Hepatocyte (in vitro differentiated cells): ENCODE data around the gene OR10AD1. TPM values are rescaled to one million over a fixed set of nuclear protein-coding genes. Genes with fewer than 3 reads are reported as not detected.
A peak's percentile ranks its signal among the peaks of the same experiment; 100 is the strongest.
"Not testable (repeated sequence)": the region's sequence is repeated elsewhere in the genome, so short reads cannot be mapped to it uniquely, and the experiment has no call there.

Source experiments
- DNase-seq: peaks from one replicate; pipeline ENCODE4 v3.0.0-alpha.2; 2016; ENCODE audit warnings: low spot score
- H2AFZ ChIP-seq: fragments of 200-600 bp; sonication (generic); 2 replicates; pipeline ENCODE4 v1.6.0; 2016; ENCODE audit warnings: antibody characterized with exemption, mild to moderate bottlenecking
- H3K27ac ChIP-seq: fragments of 200-600 bp; sonication (generic); 2 replicates; pipeline ENCODE4 v1.5.1; 2016; ENCODE audit warnings: mild to moderate bottlenecking
- H3K27me3 ChIP-seq: fragments of 200-600 bp; sonication (generic); 2 replicates; pipeline ENCODE4 v1.6.1; 2016
- H3K36me3 ChIP-seq: fragments of 200-600 bp; sonication (generic); replicated peaks from 2 replicates; pipeline ENCODE4 v1.5.1; 2016; ENCODE audit warnings: low read depth; ENCODE audit not compliant: insufficient read depth
- H3K4me1 ChIP-seq: fragments of 200-600 bp; sonication (generic); 2 replicates; pipeline ENCODE4 v1.5.1; 2016; ENCODE audit warnings: mild to moderate bottlenecking, moderate library complexity; ENCODE audit not compliant: insufficient read depth
- H3K4me2 ChIP-seq: fragments of 200-600 bp; sonication (generic); 2 replicates; pipeline ENCODE4 v1.6.0; 2016
- H3K4me3 ChIP-seq: fragments of 200-600 bp; sonication (generic); 2 replicates; pipeline ENCODE4 v1.5.1; 2016; ENCODE audit warnings: mild to moderate bottlenecking
- H3K79me2 ChIP-seq: fragments of 200-600 bp; sonication (generic); 2 replicates; pipeline ENCODE4 v1.6.0; 2017; ENCODE audit warnings: mild to moderate bottlenecking
- H3K9me2 ChIP-seq: fragments of 200-600 bp; sonication (generic); replicated peaks from 2 replicates; pipeline ENCODE4 v1.6.0; 2017; ENCODE audit warnings: mild to moderate bottlenecking; ENCODE audit not compliant: insufficient read depth
- H3K9me3 ChIP-seq: fragments of 200-600 bp; sonication (generic); 2 replicates; pipeline ENCODE4 v1.5.1; 2016; ENCODE audit warnings: low read depth, mild to moderate bottlenecking
- H4K20me1 ChIP-seq: fragments of 200-600 bp; sonication (generic); 2 replicates; pipeline ENCODE4 v1.6.0; 2016; ENCODE audit warnings: mild to moderate bottlenecking; ENCODE audit not compliant: insufficient read depth, poor library complexity, severe bottlenecking
- EZH2 ChIP-seq: fragments of 200-600 bp; sonication (generic); IDR thresholded peaks from 2 replicates; pipeline ENCODE4 v1.6.1; 2016; ENCODE audit warnings: antibody characterized with exemption, mild to moderate bottlenecking, borderline replicate concordance
- EZH2phosphoT487 ChIP-seq: fragments of 200-600 bp; sonication (generic); IDR thresholded peaks from one replicate; pipeline ENCODE4 v1.6.1; 2018; ENCODE audit warnings: antibody characterized with exemption, mild to moderate bottlenecking, low read depth, moderate library complexity; ENCODE audit not compliant: unreplicated experiment, severe bottlenecking
- WGBS: methylation state at CpG from one replicate; pipeline ENCODE4 v1.1.6; 2016; ENCODE audit warnings: low lambda C conversion rate; ENCODE audit errors: missing lambda C conversion rate; 5-methylcytosine and 5-hydroxymethylcytosine counted together
- polyA plus RNA-seq: library from polyadenylated mRNA; unstranded; fragments of >200 nt; fragmentation: Nextera tagmentation; extraction: Ambion mirVana; gene quantifications from 2 replicates; pipeline ENCODE4 v1.2.1, GENCODE V29; 2016
- total RNA-seq: library from RNA; depleted of rRNA; stranded (reverse); fragments of >200 nt; gene quantifications from 2 replicates; pipeline ENCODE4 v1.2.3, GENCODE V29; 2014
- TF ChIP-seq, protein P1 (sequence below): fragments of 200-600 bp; sonication (generic); IDR thresholded peaks from 2 replicates; pipeline ENCODE4 v1.5.1; 2016; ENCODE audit warnings: antibody characterized with exemption, mild to moderate bottlenecking; ENCODE audit not compliant: poor library complexity

The OR10AD1 gene
- total and polyA plus RNA-seq, 2 experiments from 2014 or later, result 0.29 TPM; not detected in 1

DNA sequence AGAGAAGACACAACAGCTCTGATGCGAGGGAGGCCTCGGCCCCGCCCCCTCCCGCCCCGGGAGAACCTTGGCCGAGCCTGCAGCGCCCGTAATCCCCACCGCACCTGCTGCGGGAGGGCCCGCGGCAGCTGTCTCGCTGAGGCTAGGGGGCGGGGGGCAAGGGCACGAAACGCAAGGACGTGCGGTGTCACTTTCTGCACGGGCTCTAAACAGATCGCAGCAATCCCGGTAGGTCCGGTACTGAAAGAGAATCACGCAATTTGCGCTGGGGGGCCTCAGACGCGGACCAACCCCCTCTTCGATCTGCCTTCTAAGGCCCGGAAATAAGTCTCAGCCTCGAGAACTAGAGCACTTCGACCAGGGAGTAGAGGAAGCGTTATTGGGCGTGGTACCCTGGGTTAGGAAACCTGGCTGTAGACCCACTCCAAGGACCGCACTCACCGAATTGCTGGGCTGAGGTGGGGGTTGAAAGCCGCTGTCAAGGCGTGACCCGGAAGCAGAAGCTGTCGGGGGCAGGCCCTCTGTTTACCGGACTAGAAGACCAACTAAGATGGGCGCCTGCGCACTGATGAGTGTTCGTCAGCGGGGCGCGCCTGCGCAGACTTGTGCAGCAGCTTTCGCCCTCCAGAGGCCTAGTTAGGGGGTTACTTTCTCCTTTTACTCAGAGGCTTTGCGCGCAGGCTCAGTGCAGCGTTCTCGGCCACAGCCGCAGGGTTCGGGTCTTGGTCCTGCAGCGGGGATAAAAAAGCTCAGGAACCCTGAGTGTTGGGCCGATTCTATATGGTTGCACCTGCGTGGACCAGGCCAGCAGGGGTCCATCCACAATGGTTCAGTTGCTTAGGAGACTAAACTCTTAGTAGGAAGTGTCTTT is 45.8 kb downstream of the OR10AD1 start, which contains the start of gene ASB8:
ASB8 (minus strand) TSS at position 498 of the 871 bp plus-strand sequence. CDS start 4,019 bp downstream, outside the sequence.
- Histone ChIP-seq H3K27me3 (no peaks in the 10 kb centered on the region), H3K79me2 (peaks cover 34% of the 10 kb centered on the region), H4K20me1 (no peaks in the 10 kb centered on the region), H3K4me3 (peak within 1 kb of the TSS; percentile 58), H3K4me1 (peaks cover 6% of the 10 kb centered on the region), H3K9me2 (no peaks in the 10 kb centered on the region), H3K4me2 (peak within 1 kb of the TSS; percentile 95), H3K9me3 (no peaks in the 10 kb centered on the region), H3K36me3 (no peaks in the 10 kb centered on the region), H3K27ac (peak within 1 kb of the TSS; percentile 78), H2AFZ (peak within 1 kb of the TSS; percentile 85)
- TF ChIP-seq EZH2phosphoT487 (no peak), EZH2 (no peak)
- TF ChIP-seq, protein P1, sequence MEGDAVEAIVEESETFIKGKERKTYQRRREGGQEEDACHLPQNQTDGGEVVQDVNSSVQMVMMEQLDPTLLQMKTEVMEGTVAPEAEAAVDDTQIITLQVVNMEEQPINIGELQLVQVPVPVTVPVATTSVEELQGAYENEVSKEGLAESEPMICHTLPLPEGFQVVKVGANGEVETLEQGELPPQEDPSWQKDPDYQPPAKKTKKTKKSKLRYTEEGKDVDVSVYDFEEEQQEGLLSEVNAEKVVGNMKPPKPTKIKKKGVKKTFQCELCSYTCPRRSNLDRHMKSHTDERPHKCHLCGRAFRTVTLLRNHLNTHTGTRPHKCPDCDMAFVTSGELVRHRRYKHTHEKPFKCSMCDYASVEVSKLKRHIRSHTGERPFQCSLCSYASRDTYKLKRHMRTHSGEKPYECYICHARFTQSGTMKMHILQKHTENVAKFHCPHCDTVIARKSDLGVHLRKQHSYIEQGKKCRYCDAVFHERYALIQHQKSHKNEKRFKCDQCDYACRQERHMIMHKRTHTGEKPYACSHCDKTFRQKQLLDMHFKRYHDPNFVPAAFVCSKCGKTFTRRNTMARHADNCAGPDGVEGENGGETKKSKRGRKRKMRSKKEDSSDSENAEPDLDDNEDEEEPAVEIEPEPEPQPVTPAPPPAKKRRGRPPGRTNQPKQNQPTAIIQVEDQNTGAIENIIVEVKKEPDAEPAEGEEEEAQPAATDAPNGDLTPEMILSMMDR, result peak; percentile 39
- peak; percentile 99 for DNase-seq
- WGBS, result under 1% methylated on average over 55 of the region's 56 CpGs

DNA sequence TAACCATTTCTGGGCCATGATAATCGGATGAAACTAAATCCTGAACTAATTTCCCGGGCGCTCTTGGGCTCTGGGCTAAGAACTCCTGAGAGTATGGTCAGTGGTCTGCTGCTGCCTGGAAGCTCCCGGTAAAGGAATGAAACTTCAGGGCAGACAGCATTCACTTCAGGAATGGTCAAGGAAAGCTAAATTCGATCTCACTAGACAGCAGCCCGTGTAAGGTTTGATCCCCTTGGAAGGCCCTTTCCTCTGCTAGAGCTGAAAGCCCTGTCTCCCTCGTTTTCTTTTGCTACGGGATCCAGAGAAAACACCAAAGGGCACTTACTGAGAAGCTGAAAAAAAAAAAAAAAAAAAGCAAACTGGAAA is 46.5 kb downstream of the OR10AD1 start:
- DNase-seq, result no peak
- H3K27ac ChIP-seq, result peak overlapping the region; percentile 78
- H3K9me2 ChIP-seq, result no peaks in the 10 kb centered on the region
- WGBS, result 47% methylated on average over 6 of the region's 8 CpGs
- TF ChIP-seq EZH2phosphoT487, result no peak
- no peak for TF ChIP-seq EZH2
- TF ChIP-seq, protein P1, result no peak
- no peaks in the 10 kb centered on the region for H3K9me3 ChIP-seq
- H2AFZ ChIP-seq, result peak overlapping the region; percentile 85
- H3K4me3 ChIP-seq, result peak overlapping the region; percentile 58
- no peaks in the 10 kb centered on the region for H3K27me3 ChIP-seq
- H3K36me3 ChIP-seq, result no peaks in the 10 kb centered on the region
- peak overlapping the region; percentile 95 for H3K4me2 ChIP-seq
- no peaks in the 10 kb centered on the region for H4K20me1 ChIP-seq
- H3K4me1 ChIP-seq, result peaks cover 6% of the 10 kb centered on the region
- peaks cover 34% of the 10 kb centered on the region for H3K79me2 ChIP-seq

DNA sequence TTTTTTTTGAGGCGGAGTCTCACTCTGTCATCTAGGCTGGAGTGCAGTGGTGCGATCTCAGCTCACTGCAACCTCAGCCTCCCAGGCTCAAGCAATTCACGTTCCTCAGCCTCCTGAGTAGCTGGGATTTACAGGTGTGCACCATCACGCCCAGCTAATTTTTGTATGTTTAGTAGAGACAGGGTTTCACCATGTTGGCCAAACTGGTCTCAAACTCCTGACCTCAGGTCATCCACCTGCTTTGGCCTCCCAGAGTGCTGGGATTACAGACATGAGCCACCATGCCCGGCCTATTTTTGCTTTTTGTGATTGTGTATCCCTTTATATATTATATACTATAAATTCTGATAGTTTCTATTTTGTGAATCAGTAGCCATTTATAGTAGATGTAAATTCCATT is 47.3 kb downstream of the OR10AD1 start:
- not testable (repeated sequence) for H4K20me1 ChIP-seq, DNase-seq, H3K9me2 ChIP-seq, H3K4me3 ChIP-seq, H3K27ac ChIP-seq, H3K36me3 ChIP-seq, H3K9me3 ChIP-seq, H3K4me1 ChIP-seq, H3K27me3 ChIP-seq, H2AFZ ChIP-seq
- Histone ChIP-seq H3K4me2 (peak overlapping the region; percentile 95), H3K79me2 (peaks cover 34% of the 10 kb centered on the region)
- WGBS, result 98% methylated on average over 5 of the region's 5 CpGs

Other genes starting within 250 kb of the OR10AD1 start
- 113 and 124 TPM in 2 replicates for gene TMEM106C, start 239.7 kb downstream of the OR10AD1 start, total RNA-seq
- gene TMEM106C, start 239.7 kb downstream of the OR10AD1 start, polyA plus RNA-seq, result 98.1 and 101 TPM in 2 replicates
- gene COL2A1, start 198.8 kb downstream of the OR10AD1 start, total RNA-seq, result 32.7 and 52.5 TPM in 2 replicates
- gene COL2A1, start 198.8 kb downstream of the OR10AD1 start, polyA plus RNA-seq, result 43.8 and 57.9 TPM in 2 replicates
- 14.4 and 16.9 TPM in 2 replicates for gene SENP1, start 97.2 kb downstream of the OR10AD1 start, total RNA-seq
- gene SENP1, start 97.2 kb downstream of the OR10AD1 start, polyA plus RNA-seq, result 3.9 and 5.0 TPM in 2 replicates
- 45.6 and 49.1 TPM in 2 replicates for gene PFKM, start 83.9 kb downstream of the OR10AD1 start, total RNA-seq
- gene PFKM, start 83.9 kb downstream of the OR10AD1 start, polyA plus RNA-seq, result 51.9 and 57.0 TPM in 2 replicates
- 22.4 and 27.2 TPM in 2 replicates for gene ASB8, start 45.8 kb downstream of the OR10AD1 start, total RNA-seq
- 24.8 and 29.0 TPM in 2 replicates for gene ASB8, start 45.8 kb downstream of the OR10AD1 start, polyA plus RNA-seq
- gene CCDC184, start 19.6 kb downstream of the OR10AD1 start, total RNA-seq, result 4.8 and 7.7 TPM in 2 replicates
- 13.8 and 19.4 TPM in 2 replicates for gene CCDC184, start 19.6 kb downstream of the OR10AD1 start, polyA plus RNA-seq
- 37.1 and 37.2 TPM in 2 replicates for gene ZNF641, start 147.6 kb upstream of the OR10AD1 start, total RNA-seq
- 15.5 and 16.2 TPM in 2 replicates for gene ZNF641, start 147.6 kb upstream of the OR10AD1 start, polyA plus RNA-seq